NCI-H1930 (cell line): ENCODE data around the gene FZD10.

ENCODE experiments used
- DNase-seq, 2 experiments: peaks; one replicate each; lab custom pipeline; 2025; lab: John Stamatoyannopoulos, UW

The FZD10 gene

DNA sequence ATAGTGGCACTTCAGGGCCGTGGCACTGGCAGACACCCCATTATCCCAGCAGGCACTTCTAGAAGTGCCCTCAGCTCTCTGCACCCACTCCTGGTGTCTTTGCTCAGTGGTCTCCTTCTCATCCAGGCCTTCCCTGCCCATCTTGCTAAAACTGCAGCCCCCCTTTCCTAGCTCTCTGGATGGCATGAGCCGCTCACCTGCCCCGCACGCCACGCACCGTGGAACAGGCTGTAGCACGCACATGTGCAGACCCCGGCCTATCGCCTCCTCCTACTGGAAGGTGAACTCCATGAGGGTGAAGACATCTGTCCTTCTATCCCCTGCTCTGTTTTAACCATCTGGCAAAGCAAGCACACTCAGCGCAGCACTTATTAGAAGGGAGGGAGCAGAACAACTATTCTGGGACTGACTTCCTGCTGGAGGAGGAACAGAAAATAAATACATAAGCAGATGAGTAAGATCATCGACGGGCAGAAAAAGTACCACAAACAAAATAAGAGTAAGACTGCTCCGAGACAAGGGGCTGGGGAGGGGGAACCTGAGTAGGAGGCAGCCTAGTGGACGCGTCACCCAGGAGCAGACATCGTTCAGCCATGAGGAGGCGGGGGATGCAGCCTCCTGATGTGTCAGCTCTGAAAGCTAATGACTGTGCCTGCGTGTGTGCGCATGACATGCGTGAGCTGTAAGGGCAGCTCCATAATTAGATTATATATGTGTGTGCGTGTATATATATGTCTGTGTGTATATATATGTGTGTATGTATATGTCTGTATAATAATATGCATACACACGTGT, 7.8 kb upstream of the FZD10 start:
- no peak for DNase-seq

DNA sequence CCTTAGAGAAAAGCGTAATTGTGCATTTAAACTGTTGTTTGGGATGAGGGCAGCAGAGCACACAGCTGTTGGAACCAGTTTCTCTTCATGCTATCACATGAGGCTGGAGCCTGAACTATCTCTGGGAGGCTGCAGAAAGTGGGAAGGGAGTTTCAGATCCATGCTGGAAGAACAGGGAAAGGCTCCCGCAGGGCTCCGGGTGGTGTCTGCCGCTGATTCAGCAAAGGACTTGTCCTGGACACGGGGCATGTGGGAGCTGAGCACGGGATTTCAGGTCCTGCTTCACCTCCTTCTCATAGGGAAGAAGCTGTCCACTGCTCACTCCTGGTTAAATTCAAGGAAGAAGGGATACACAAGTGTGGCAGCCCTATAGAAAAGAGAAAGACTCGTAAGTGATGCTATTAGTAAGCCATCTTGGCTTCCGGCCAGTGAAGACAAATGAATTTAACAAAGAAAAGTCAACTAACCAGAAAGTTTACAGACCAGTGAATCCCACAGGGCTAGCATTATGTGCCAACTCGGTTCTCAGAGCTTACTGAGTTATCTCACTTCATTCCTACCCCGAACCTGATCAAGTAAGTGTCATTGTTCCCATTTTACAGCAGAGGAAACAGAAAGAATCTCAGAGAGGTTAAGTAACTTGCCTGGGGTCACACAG, 6.7 kb upstream of the FZD10 start:
- DNase-seq: no peak

GRCh38 chr12:130156652-130157275, 5.5 kb upstream of the FZD10 start:
- DNase-seq: no peak

- DNase-seq: no peak
Observed at GRCh38 chr12:130157998-130158753, 4.1 kb upstream of the FZD10 start.

DNA sequence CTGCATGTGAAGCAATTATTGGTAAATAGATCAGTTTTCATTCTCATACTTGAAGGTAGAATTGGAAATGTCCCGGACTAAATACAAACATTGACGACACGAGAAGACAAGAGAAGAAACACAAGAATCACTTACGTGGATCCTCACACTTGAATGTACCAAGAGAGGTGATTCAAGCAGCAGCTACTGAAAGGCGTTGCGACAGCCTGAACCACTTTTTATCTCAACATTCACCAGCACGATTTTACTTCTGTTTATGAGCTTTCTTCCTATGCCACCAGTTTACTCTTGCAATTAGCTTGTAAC, 3.6 kb upstream of the FZD10 start:
- no peak for DNase-seq

GRCh38 chr12:130160306-130160705, 2.0 kb upstream of the FZD10 start:
- DNase-seq: no peak

GRCh38 chr12:130160711-130161231, 1.5 kb upstream of the FZD10 start:
- DNase-seq: no peak

DNA sequence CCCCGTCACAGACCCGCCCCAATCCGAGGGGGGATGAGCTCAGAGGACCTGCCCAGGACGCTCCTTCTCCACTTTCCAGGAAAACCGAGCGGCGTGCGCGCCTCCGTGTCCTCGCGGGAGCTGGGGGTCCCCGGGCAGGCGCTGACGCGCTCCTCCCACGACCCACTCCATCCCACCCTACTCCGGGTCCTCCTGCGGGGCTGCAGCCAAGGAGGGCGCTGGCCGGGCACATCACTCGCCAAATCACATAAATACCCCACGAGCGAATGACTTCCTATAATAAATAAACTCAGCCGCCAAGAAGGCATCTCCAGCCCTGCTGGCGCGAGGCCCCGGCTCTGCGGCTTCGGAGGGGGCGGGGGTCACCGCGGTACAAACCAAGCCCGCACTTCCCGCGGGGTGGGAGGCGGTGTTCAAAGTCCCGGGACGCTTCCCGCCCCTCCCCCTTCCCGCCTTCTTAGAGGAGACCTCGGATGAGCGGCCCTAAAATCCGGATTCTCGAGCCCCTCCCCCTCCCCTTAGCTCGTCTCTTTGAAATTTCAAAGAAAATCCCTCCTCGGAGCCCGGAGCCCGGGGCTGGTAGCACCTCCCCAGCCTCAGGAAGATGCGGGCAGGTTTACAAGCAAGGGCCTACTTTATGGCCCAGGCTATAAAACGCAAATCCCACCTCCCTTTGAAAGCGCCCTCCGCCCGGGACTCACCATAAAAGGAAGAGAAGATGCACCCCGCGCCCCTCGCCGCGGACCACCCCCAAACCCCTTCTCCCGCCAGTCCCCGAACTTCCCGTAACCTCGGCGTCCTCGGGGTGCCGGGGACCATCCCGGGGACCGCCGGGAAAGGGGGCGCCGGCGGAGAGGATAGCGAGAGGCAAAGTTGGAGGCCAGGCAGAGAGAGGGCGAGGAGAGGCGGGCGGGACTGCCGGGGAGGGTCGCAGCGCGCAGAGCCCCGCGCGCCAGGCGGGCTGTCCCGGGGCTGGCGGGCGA, 712 bp upstream of the FZD10 start:
- DNase-seq: no peak

- no peak for DNase-seq
Observed at GRCh38 chr12:130162745-130163460, 639 bp downstream of the FZD10 start.

GRCh38 chr12:130163461-130164215, 1.4 kb downstream of the FZD10 start:
- no peak for DNase-seq

DNA sequence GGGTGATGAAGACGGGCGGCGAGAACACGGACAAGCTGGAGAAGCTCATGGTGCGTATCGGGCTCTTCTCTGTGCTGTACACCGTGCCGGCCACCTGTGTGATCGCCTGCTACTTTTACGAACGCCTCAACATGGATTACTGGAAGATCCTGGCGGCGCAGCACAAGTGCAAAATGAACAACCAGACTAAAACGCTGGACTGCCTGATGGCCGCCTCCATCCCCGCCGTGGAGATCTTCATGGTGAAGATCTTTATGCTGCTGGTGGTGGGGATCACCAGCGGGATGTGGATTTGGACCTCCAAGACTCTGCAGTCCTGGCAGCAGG, 1.9 kb downstream of the FZD10 start:
- DNase-seq: no peak

GRCh38 chr12:130164936-130165335, 2.7 kb downstream of the FZD10 start:
- no peak for DNase-seq

GRCh38 chr12:130166306-130166705, 4.0 kb downstream of the FZD10 start:
- no peak for DNase-seq

- DNase-seq: no peak
Observed at GRCh38 chr12:130167537-130167936, 5.3 kb downstream of the FZD10 start.

DNA sequence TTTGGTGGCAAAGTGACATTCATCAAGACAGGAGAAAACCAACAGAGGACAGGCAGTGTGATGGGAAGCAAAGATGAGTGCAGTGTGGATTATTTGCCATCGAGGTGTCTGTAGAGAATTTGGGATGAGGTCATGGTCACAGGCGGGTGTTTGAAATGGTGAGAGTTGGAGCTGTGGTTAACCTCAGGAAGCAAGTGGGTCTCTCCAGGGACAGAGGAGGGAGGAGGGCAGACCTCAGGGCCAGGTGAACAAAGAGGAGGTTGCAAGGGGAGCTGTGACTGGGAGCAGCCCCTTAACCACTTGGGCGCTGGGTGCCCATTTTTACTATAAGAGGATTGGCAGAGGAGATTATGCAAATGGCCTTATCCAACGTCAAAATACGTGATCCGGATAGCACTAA, 7.0 kb downstream of the FZD10 start:
- no peak for DNase-seq

- DNase-seq: no peak
Observed at GRCh38 chr12:130169924-130170323, 7.7 kb downstream of the FZD10 start.

DNA sequence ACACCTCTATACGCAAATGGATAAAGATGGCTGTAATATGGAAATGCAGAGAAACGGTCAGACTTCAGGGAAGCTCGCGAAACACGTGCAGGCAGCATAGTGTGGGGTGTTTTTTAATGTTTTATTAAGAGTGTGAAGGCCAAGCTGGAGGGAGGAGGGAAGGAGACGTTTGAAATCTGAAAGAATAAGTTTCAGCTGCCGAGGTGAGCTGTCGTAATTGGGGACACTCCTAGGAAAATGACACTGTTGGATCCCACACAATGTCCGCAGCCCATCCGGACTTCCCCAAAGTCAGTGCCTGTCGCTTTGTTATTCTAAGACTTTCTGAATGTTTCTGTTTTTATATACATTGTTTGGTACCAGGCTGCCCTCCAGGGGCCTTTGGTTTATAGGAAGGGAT, 8.3 kb downstream of the FZD10 start:
- DNase-seq: no peak

- DNase-seq: no peak
Observed at GRCh38 chr12:130177635-130178242, 15.5 kb downstream of the FZD10 start.

DNA sequence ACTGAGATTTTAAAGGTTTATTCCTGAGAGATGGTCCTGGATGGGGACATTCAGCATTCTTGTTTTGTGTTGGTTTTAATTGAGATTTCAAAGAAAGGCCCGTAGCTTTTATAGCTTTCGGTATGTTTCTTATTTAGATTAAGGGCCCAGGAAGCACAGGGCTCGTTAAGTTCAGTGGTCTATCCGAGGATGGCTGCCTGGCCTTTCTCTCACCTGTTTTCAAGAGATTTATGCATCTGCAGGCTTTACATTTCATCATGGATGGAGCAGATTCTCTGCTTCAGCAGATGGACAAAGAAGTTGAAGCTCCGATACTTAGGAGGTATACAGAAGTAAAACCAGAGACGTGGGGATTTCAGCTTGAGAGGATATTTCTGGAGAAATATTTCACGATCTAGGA, 16.0 kb downstream of the FZD10 start:
- no peak for DNase-seq

DNA sequence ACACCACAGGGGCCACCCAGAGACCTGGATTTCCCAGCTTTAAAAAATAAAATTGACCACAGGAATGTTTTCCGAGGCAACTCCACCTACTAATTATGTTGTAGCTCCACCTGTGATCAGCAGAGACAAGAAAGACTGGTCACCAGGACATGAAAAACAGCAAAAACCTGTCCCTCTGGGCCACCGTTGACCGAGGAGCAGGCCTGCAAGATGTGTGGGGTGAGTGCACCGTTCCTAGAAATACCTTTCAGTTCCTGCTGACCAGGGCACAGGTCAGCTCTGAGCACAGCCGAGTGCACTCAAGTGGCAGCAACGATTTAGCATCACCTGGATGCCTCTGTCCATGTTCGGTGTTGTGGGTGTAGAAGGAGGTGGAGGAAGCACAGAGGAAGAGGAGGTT, 16.9 kb downstream of the FZD10 start:
- no peak for DNase-seq
